Measurements from ENCODE around the gene HYOU1.
"Not testable (repeated sequence)": the region's sequence is repeated elsewhere in the genome, so short reads cannot be mapped to it uniquely, and the experiment has no call there.

Gene HYOU1

DNA sequence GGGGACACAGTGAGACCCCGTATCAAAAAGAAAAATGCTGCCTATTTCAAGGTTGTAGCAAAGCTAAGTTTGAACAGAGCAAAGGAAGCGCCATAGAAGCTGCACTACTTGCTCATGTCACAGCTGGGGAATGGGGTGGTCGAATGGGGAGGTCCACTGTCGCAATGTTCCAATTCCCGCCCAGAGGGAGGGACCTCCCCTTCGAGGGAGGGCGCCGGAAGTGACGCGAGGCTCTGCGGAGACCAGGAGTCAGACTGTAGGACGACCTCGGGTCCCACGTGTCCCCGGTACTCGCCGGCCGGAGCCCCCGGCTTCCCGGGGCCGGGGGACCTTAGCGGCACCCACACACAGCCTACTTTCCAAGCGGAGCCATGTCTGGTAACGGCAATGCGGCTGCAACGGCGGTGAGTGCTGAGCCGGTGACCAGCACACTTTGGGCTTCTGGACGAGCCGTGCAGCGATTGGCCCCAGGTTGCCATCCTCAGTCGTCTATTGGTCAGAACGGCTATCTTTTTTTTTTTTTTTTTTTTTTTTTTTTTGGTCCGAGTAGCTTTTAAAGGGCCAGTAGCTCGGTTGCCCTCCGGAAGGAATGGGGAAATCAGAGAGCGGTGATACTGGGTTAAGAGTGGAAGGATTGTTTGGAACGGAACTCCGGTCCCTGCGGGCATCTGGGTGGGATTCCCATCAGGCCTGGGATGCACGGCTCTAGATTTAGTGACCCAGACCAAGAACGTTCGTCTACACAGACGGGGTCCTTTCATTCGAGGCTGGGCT is 27.8 kb upstream of the HYOU1 start, which contains the start of gene HMBS:
Gene HMBS (plus strand): TSS at position 219 of the 774 bp plus-strand sequence. CDS start 153 bp downstream, at position 372.
- peak; percentile 83 for DNase-seq

DNA sequence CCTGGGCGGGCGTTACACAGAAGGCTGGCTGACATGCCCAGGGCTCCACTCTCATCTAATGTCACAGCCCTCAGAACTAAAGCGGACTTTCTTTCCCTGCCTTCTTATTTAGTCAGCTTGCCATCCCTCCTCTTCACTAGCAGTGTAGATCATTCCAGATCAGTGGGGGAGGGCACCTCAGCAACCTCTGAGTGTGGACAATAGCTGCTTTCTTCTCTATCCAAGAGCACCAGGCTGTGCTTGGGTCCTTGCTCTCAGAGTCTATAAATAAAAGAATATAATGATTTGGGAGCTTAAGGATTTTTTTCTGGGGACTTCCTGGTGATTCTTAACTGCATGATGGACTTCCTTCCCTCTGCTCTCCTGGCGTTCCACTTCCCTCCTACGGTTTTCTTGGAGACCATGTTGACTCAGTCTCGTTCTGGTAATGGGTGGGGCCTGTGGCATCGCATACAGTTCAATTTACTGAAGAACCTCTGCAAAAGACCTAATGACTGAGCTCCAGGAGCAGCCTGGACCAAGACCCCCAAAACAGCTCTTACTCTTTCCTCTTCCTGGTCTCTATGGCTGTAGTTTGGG is 24.8 kb upstream of the HYOU1 start:
- DNase-seq, result no peak

GRCh38 chr11:119078675-119079420 is 21.8 kb upstream of the HYOU1 start:
- no peak for DNase-seq

DNA sequence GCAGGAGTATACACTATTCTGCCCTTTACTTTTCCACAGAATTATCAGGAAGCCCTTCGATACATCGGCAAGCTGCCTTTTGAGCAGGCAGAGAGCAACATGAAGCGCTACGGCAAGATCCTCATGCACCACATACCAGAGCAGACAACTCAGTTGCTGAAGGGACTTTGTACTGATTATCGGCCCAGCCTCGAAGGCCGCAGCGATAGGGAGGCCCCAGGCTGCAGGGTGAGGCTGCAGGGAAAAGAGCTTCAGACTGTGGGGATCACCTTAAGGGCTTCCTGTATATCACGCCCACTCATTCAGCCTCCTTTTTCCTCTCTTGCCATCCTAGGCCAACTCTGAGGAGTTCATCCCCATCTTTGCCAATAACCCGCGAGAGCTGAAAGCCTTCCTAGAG is 20.8 kb upstream of the HYOU1 start:
- no peak for DNase-seq

- peak; percentile 73 for DNase-seq
These were observed 10.6 kb upstream of the HYOU1 start, which contains the start of gene VPS11 for GRCh38 chr11:119067371-119068222. Gene VPS11 (plus strand): TSS chr11:119067818. CDS start chr11:119067824, 6 bp downstream.

GRCh38 chr11:119065369-119065768 is 8.4 kb upstream of the HYOU1 start:
- DNase-seq, result no peak

- no peak for DNase-seq
These were observed 5.8 kb upstream of the HYOU1 start for GRCh38 chr11:119062779-119063178.

GRCh38 chr11:119061256-119061655 is 4.3 kb upstream of the HYOU1 start:
- no peak for DNase-seq

- DNase-seq, result not testable (repeated sequence)
These were observed 2.1 kb upstream of the HYOU1 start for GRCh38 chr11:119059128-119059527.

DNA sequence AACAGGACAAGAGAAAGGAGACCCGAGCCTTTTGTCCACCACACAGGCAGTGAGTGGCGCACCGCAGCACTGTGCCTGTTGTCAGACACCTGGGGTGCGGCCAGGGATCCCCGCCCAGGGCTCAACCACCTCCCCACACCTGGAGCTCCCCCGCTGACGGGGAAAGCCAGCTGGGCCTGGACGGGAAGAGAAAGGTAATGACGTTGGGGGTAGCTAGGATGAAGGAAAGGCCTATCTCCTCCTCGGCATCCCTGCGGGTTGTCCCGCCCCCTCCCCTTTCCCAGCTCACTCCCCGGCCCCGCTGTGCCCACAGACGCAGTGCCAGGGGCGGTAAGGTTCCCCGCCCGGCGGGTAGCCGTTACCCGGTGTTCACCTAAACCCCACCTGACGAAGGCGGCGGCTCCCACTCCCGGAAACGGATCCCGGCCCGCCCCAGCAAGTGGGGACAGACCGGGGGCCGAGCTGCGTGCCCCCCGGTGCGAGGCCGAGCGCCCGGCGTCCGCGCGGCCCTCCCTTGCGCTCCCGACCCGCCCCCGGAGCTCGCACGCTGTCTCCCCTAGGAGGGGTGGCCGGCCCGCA is 495 bp downstream of the HYOU1 start:
- no peak for DNase-seq

DNA sequence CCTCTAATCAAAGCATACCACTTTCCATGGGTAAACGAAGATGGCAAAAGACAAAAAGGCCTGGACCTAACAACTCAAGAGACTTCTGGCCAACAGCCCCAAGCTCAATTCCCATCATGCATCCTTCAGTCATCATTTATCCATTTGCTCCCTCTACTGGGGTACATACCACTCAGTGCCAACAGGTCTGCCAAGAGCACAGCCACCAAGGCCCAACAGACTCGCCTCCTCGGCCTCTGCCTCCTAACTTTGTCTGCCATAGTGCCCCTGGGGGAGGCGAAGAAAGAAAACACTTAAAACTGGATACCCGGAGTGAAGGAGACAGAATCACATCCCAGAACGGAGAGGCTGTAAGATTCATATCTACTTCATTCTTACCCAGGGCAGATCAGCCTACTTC is 1.1 kb downstream of the HYOU1 start:
- no peak for DNase-seq

DNA sequence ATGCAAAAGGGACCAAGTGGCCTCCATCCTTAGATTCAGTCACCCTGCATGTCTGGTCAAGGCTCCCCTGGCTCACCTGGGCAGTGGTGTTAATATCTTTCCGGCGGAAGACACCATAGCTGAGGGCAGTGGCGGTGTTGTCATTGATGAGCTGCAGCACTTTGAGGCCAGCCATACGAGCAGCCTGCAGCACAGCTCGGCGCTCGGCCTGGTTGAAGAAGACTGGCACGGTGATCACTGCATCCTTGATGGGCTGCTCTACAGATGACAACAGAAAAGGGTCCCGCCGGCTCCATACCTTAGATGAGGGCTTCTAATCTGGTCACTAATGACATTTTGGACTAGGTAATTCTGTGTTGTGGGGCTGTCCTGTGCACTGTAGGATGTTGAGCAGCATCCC is 2.6 kb downstream of the HYOU1 start:
- DNase-seq, result no peak

- DNase-seq, result no peak
These were observed 4.7 kb downstream of the HYOU1 start for GRCh38 chr11:119052163-119052814.

- no peak for DNase-seq
These were observed 5.4 kb downstream of the HYOU1 start for GRCh38 chr11:119051440-119052162.

DNA sequence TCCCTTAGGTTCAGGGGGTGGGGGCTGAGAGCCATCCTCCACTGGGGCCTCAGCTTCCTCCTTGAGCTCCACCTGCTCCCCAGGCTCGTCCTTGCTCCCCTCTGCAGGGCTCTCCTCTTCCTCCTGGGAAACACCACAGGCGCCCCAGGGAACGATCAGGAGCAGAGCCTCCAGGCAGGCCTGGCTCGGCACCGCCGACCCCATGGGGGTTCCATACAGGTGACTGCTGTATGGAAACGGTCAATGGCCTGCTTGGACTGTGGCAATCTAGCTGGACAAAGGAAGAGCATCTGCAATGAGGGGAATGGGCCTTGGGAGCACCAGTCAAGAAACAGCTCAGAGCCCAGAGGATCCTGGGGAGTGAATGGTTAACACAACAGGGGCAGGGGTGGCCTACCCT is 7.9 kb downstream of the HYOU1 start:
- no peak for DNase-seq

GRCh38 chr11:119048644-119049043 is 8.4 kb downstream of the HYOU1 start:
- DNase-seq, result no peak

DNA sequence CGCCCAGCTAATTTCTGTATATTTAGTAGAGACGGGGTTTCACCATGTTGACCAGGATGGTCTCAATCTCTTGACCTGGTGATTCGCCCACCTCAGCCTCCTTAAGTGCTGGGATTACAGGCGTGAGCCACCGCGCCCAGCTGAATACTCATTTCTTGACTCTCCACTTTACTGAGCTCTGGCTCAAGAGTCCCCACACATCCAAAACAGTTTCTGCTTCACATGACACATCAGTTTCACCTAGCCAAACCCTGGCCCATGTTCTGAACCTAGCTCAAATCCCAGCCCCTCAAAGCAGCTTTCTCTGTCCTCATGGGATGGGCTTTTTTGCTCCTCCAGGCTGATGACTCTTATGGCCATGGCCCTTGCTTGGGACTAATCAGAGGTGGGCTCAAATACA is 9.8 kb downstream of the HYOU1 start:
- no peak for DNase-seq

DNA sequence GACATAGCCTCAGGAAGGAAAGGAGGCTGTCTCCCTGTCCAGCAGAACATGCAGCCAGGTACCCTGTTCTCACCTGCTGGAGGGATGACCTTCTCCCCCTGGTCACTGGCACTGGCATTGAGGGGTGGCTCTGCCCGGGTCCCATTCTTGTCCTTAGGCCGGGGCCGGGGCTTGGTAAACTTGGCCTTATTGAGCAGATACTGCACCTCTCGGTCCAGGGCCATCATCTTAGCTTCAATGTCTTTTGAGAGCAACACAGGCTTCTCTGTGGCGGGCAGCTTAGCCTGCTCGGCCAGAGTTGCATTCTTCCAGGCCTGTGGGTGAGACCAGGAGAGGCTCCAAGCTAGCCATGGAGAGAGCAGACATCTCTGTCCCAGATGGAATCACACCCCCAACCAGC is 10.5 kb downstream of the HYOU1 start:
- no peak for DNase-seq

- DNase-seq, result no peak
These were observed 12.3 kb downstream of the HYOU1 start for GRCh38 chr11:119044708-119045107.

GRCh38 chr11:119042927-119043326 is 14.1 kb downstream of the HYOU1 start:
- DNase-seq, result no peak

DNA sequence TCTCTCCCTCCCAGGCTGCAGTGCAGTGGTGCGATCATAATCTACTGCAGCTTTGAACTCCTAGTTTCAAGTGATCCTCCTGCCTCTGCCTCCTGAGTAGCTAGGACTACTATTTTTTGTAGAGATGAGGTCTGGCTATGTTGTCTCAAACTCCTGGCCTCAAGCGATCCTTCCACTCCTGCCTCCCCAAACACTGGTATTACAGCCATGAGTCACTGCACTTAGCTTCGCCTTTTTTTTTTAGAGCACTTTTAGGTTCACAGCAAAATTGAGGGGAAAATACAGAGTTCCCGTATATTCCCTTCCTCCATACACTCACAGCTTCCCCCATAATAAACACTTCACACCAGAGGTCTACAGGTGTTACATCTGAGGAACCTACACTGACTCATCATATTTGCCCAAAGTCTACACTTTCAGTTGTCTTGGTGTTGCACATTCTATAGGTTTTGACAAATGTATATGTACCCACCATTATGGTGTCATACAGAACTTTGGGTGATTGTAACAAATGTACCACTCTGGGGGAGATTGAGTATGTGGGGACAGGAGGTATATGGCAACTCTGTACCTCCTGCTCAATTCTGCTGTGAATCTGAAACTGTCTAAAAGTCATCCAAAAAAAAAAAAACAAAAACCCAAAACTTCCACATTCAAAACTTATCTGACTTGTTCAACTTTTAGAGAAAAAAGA is 15.0 kb downstream of the HYOU1 start:
- no peak for DNase-seq
